HG03135 (cell line): ENCODE measurements around the gene FKBP10.
"Not testable (repeated sequence)": the region's sequence is repeated elsewhere in the genome, so short reads cannot be mapped to it uniquely, and the experiment has no call there.

ENCODE experiments used
- ATAC-seq: cut with Tn5 transposase; IDR thresholded peaks from one replicate; pipeline ENCODE4 v1.9.1; 2021; ENCODE audit warnings: mild to moderate bottlenecking, moderate library complexity; ENCODE audit not compliant: unreplicated experiment

Gene FKBP10

GRCh38 chr17:41836550-41837196 is 23.9 kb downstream of the FKBP10 start:
- no peak for ATAC-seq

GRCh38 chr17:41837761-41838538 is 25.1 kb downstream of the FKBP10 start, which contains the start of gene KLHL10:
KLHL10 (plus strand) TSS chr17:41837825; CDS start chr17:41837933, 108 bp downstream.
- no peak for ATAC-seq

- not testable (repeated sequence) for ATAC-seq
Observed at GRCh38 chr17:41839448-41839847, 26.6 kb downstream of the FKBP10 start.

- not testable (repeated sequence) for ATAC-seq
Observed at GRCh38 chr17:41840781-41841180, 28.0 kb downstream of the FKBP10 start.

- ATAC-seq, result no peak
Observed at GRCh38 chr17:41844971-41845370, 32.2 kb downstream of the FKBP10 start.

GRCh38 chr17:41848788-41849187 is 36.0 kb downstream of the FKBP10 start:
- no peak for ATAC-seq

- ATAC-seq, result no peak
Observed at GRCh38 chr17:41849251-41849990, 36.6 kb downstream of the FKBP10 start.

- not testable (repeated sequence) for ATAC-seq
Observed at GRCh38 chr17:41851382-41851781, 38.6 kb downstream of the FKBP10 start.

- no peak for ATAC-seq
Observed at GRCh38 chr17:41860254-41860931, 47.6 kb downstream of the FKBP10 start.

GRCh38 chr17:41863074-41863848 is 50.5 kb downstream of the FKBP10 start:
- no peak for ATAC-seq

GRCh38 chr17:41864498-41864835 is 51.7 kb downstream of the FKBP10 start:
- ATAC-seq, result no peak

- ATAC-seq, result peak; percentile 80
Observed at GRCh38 chr17:41864836-41865595, 52.2 kb downstream of the FKBP10 start, which contains the start of gene KLHL11. KLHL11 (minus strand) TSS chr17:41865423; CDS start chr17:41865370, 53 bp downstream.

- no peak for ATAC-seq
Observed at GRCh38 chr17:41865596-41865893, 52.7 kb downstream of the FKBP10 start.

- no peak for ATAC-seq
Observed at GRCh38 chr17:41868568-41868967, 55.8 kb downstream of the FKBP10 start.

GRCh38 chr17:41869426-41869825 is 56.6 kb downstream of the FKBP10 start:
- no peak for ATAC-seq

- ATAC-seq, result no peak
Observed at GRCh38 chr17:41870097-41870496, 57.3 kb downstream of the FKBP10 start.

GRCh38 chr17:41870627-41871026 is 57.8 kb downstream of the FKBP10 start:
- no peak for ATAC-seq

- ATAC-seq, result no peak
Observed at GRCh38 chr17:41871789-41872188, 59.0 kb downstream of the FKBP10 start.
